ENCODE data around the gene FRMPD1. TPM values are rescaled to one million over a fixed set of nuclear protein-coding genes. Genes with fewer than 3 reads are reported as not detected.

Gene FRMPD1
- total RNA-seq, 1 donor from 2014 or later = 0.31 TPM

DNA sequence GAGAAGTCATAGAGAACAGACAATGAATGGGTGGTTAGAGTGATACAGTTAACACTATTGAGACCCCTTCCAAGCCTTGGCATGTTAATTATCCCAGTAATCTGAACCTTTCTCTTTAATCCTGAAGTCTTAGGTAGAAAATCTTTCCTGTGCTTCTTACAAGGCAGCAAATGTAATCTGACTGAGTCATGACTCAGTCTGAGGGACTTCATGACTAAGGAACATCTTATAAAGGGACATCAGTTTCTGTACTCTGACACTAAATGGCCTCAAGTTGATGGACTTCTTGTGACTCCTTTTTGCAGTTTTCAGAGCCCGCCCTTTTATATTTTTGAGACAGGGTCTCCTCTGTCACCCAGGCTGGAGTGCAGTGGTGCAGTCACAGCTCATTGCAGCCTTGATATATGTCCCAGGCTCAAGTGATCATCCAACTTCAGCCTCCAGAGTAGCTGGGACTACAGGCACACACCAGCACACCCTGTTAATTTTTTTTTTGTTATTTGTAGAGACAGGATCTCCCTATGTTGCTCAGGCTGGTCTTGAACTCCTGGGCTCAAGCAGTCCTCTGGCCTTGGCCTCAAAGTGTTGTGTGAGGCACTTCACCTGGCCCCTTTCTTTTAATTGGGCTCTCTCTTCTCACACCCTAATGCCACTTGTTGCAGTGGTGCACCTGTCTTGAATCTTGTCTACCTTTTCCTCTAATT lies 124.6 kb downstream of the FRMPD1 start:
- H3K36me3 Mint-ChIP-seq (ENCODE audit: insufficient read depth) = peaks cover 19% of the 10 kb centered on the region
- H3K4me3 Mint-ChIP-seq (ENCODE audit: low read depth) = no peak overlapping the region
- no peak for DNase-seq (ENCODE audit: low spot score, unreplicated experiment)

DNA sequence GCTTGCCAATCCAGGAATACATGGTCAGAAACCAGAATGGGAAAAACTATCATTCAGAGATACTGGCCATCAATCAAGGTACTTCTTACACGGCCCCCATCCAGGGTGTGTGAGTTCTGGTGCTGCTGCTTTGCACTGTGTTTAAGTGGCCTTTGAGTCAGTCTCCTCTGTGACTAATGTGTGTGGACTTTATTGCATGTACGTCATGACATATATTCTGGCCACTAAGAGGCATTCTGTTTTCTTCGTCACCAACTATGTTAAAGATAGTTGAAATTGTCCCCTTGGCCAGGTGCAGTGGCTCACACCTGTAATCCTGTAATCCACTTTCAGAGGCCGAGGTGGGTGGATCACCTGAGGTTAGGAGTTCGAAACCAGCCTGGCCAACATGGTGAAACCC lies 125.6 kb downstream of the FRMPD1 start:
- peaks cover 19% of the 10 kb centered on the region for H3K36me3 Mint-ChIP-seq (ENCODE audit: insufficient read depth)
- DNase-seq (ENCODE audit: low spot score, unreplicated experiment) = no peak
- no peaks in the 10 kb centered on the region for H3K9me3 Mint-ChIP-seq (ENCODE audit: low read depth)
- H3K4me1 Mint-ChIP-seq (ENCODE audit: low read depth) = no peaks in the 10 kb centered on the region
- TF ChIP-seq, protein P1, sequence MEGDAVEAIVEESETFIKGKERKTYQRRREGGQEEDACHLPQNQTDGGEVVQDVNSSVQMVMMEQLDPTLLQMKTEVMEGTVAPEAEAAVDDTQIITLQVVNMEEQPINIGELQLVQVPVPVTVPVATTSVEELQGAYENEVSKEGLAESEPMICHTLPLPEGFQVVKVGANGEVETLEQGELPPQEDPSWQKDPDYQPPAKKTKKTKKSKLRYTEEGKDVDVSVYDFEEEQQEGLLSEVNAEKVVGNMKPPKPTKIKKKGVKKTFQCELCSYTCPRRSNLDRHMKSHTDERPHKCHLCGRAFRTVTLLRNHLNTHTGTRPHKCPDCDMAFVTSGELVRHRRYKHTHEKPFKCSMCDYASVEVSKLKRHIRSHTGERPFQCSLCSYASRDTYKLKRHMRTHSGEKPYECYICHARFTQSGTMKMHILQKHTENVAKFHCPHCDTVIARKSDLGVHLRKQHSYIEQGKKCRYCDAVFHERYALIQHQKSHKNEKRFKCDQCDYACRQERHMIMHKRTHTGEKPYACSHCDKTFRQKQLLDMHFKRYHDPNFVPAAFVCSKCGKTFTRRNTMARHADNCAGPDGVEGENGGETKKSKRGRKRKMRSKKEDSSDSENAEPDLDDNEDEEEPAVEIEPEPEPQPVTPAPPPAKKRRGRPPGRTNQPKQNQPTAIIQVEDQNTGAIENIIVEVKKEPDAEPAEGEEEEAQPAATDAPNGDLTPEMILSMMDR (IDR thresholded peaks at IDR 0.05; ENCODE audit: unreplicated experiment) = no peak
- H3K4me3 Mint-ChIP-seq (ENCODE audit: low read depth) = no peak overlapping the region
- no peaks in the 10 kb centered on the region for H3K27me3 Mint-ChIP-seq
- H3K27ac Mint-ChIP-seq = no peak overlapping the region

More for the DNA sequence above, 124.6 kb downstream of the FRMPD1 start:
- TF ChIP-seq, protein P1 (IDR thresholded peaks at IDR 0.05; ENCODE audit: unreplicated experiment) = no peak
- Mint-ChIP-seq H3K4me1 (ENCODE audit: low read depth) (no peaks in the 10 kb centered on the region), H3K27ac (no peak overlapping the region), H3K9me3 (ENCODE audit: low read depth) (no peaks in the 10 kb centered on the region), H3K27me3 (no peaks in the 10 kb centered on the region)

DNA sequence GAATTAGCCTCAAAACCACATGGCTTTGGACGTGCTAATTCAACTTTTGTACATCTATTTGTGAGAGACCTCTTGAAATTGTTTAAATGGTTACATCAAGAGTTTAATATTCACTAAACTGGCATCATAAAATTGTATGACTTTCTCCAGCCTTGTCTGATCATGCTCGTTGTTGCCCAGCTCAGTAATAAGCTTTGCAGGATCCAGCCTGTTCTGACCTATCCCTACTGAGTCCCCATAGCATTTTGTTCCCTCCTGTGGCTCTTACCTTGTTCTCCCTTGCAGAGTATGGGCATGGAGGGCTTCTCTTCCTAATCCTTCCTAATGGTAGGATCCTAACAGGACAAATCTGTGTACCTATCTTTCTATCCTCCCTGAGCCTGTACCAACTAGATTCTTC lies 127.8 kb downstream of the FRMPD1 start:
- H3K36me3 Mint-ChIP-seq (ENCODE audit: insufficient read depth) = peaks cover 27% of the 10 kb centered on the region
- H3K9me3 Mint-ChIP-seq (ENCODE audit: low read depth) = no peaks in the 10 kb centered on the region
- no peaks in the 10 kb centered on the region for H3K27me3 Mint-ChIP-seq
- TF ChIP-seq, protein P1 (IDR thresholded peaks at IDR 0.05; ENCODE audit: unreplicated experiment) = no peak
- peaks cover 6% of the 10 kb centered on the region for H3K4me1 Mint-ChIP-seq (ENCODE audit: low read depth)
- DNase-seq (ENCODE audit: low spot score, unreplicated experiment) = no peak
- no peak overlapping the region for H3K27ac Mint-ChIP-seq
- no peak overlapping the region for H3K4me3 Mint-ChIP-seq (ENCODE audit: low read depth)

DNA sequence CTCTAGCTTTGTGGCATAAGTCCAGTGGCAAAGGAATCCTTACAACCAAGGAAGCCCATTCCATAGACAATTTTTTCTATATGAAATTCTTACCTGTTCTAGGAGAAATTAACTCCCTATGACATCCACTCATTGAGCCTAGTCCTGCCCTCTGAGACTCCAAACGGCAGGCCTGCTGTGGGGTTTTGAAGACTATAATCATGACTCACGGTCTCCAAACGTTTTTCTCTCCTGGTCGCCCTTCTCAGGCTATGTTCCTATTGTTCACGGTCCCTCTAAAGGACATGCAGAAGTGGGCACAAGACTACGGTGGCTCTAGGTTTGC lies 133.5 kb downstream of the FRMPD1 start:
- Mint-ChIP-seq H3K36me3 (ENCODE audit: insufficient read depth) (peaks cover 10% of the 10 kb centered on the region), H3K27me3 (peaks cover 14% of the 10 kb centered on the region), H3K9me3 (ENCODE audit: low read depth) (no peaks in the 10 kb centered on the region), H3K27ac (peak overlapping the region; percentile 97), H3K4me3 (ENCODE audit: low read depth) (peak overlapping the region; percentile 97), H3K4me1 (ENCODE audit: low read depth) (peaks cover 14% of the 10 kb centered on the region)
- no peak for DNase-seq (ENCODE audit: low spot score, unreplicated experiment)
- TF ChIP-seq, protein P1 (IDR thresholded peaks at IDR 0.05; ENCODE audit: unreplicated experiment) = no peak

DNA sequence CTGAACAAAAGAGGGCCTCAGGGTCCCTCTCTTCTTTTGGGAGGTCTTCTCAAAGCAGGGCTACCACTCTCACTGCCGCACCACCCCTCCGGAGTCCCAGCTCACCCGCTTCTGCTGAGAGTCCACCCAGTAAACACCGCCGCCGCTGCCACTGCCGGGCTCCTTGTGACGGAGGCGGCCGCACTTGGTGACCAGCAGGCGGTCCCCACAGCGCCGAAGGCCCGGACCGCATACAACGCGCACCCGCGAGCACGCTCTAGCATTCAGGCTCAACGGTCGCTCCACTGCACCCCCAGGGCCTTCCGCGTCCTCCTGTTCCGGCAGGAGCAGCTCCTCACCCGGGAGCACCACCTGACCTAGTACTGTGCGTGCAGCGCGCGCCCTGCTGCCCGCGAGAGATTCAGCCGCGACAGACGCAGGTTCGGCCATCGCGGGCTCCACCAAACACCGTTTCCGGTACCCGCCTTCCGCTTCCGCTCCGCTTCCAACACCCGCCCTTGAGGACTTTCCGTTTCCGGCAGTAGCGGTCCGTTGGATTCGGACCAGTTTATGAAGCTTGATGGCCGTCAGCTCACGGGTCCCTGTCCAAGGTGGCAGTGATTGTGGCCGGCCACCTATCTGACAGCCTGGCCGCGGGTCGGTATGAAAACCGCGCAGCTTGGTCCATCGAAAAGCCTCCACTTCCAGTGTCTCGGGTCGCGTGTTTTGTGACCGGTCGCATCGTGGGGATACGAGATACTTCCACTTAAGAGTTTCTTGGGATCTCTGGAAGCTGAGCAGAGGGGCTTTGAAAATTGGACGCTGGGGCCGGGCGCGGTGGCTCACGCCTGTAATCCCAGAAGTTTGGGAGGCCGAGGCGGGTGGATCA lies 134.1 kb downstream of the FRMPD1 start, which contains the start of gene EXOSC3:
TSS of gene EXOSC3 (minus strand) at position 449 of the 868 bp plus-strand sequence. CDS start at position 429, 20 bp downstream.
- DNase-seq (ENCODE audit: low spot score, unreplicated experiment) = peak; percentile 71
- H3K4me1 Mint-ChIP-seq (ENCODE audit: low read depth) = peaks cover 14% of the 10 kb centered on the region
- no peaks in the 10 kb centered on the region for H3K9me3 Mint-ChIP-seq (ENCODE audit: low read depth)
- H3K27ac Mint-ChIP-seq = peak within 1 kb of the TSS; percentile 97
- peak within 1 kb of the TSS; percentile 97 for H3K4me3 Mint-ChIP-seq (ENCODE audit: low read depth)
- TF ChIP-seq, protein P1 (IDR thresholded peaks at IDR 0.05; ENCODE audit: unreplicated experiment) = peak; percentile 36
- peaks cover 10% of the 10 kb centered on the region for H3K36me3 Mint-ChIP-seq (ENCODE audit: insufficient read depth)
- H3K27me3 Mint-ChIP-seq = peaks cover 18% of the 10 kb centered on the region

All from progenitor cell of endocrine pancreas (in vitro differentiated cells).